Coronary artery (tissue), 2 donors: ENCODE results near the gene KHSRP.

Experiments used
- DNase-seq: peaks from one replicate; pipeline ENCODE4 v3.0.0-alpha.2; 2017; ENCODE audit warnings: low spot score
- H3K27ac ChIP-seq, 2 donors: fragments of 200-600 bp; sonication (generic); one replicate each; pipeline ENCODE4 v1.5.1; 2016 to 2019
- H3K4me3 ChIP-seq: fragments of 200-600 bp; sonication (generic); 2 replicates; pipeline ENCODE4 v1.5.1; 2016; ENCODE audit warnings: mild to moderate bottlenecking, moderate library complexity
- TF ChIP-seq, protein P1 (sequence below): fragments of 200-600 bp; sonication (generic); IDR thresholded peaks from one replicate; pipeline ENCODE4 v1.5.1; 2019; ENCODE audit warnings: antibody characterized with exemption

KHSRP gene, protein sequence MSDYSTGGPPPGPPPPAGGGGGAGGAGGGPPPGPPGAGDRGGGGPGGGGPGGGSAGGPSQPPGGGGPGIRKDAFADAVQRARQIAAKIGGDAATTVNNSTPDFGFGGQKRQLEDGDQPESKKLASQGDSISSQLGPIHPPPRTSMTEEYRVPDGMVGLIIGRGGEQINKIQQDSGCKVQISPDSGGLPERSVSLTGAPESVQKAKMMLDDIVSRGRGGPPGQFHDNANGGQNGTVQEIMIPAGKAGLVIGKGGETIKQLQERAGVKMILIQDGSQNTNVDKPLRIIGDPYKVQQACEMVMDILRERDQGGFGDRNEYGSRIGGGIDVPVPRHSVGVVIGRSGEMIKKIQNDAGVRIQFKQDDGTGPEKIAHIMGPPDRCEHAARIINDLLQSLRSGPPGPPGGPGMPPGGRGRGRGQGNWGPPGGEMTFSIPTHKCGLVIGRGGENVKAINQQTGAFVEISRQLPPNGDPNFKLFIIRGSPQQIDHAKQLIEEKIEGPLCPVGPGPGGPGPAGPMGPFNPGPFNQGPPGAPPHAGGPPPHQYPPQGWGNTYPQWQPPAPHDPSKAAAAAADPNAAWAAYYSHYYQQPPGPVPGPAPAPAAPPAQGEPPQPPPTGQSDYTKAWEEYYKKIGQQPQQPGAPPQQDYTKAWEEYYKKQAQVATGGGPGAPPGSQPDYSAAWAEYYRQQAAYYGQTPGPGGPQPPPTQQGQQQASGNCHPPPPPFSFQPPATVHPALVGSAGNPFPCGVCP

DNA sequence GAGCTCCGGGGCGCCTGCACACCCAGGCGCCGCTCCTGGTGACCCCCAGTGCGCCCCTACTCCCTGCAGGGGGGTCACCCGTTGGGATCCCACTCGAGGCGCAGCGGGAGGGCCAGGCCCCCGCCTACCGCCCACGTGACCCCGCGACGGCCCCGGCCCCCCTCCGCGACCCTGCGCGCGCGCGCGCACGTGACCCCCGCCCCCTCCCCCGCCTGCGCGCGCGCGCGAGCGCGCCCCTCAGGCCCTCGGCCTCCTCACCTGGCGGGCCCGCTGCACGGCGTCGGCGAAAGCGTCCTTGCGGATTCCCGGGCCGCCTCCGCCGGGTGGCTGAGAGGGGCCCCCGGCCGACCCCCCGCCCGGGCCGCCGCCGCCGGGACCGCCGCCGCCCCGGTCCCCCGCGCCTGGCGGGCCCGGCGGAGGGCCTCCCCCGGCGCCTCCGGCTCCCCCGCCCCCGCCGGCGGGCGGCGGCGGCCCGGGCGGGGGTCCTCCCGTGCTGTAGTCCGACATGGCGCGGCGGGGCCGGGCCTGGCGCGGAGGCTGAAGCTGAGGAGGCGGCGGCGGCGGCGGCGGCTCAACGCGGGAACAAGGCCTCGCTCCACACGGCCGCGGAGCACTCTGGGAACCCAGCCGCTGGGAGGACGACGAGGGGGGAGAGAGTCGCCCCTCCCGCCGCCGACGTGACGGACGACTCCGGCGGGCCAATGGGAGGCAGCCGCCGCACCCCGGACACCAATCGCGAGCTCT, at the start of gene KHSRP:
Gene KHSRP (minus strand): TSS at position 617 of the 744 bp plus-strand sequence. CDS start 110 bp downstream, at position 507.
- no peak for DNase-seq
- Histone ChIP-seq H3K4me3 (peak within 1 kb of the TSS; percentile 83), H3K27ac (peak within 1 kb of the TSS; percentile 53 to 88)
- TF ChIP-seq, protein P1, sequence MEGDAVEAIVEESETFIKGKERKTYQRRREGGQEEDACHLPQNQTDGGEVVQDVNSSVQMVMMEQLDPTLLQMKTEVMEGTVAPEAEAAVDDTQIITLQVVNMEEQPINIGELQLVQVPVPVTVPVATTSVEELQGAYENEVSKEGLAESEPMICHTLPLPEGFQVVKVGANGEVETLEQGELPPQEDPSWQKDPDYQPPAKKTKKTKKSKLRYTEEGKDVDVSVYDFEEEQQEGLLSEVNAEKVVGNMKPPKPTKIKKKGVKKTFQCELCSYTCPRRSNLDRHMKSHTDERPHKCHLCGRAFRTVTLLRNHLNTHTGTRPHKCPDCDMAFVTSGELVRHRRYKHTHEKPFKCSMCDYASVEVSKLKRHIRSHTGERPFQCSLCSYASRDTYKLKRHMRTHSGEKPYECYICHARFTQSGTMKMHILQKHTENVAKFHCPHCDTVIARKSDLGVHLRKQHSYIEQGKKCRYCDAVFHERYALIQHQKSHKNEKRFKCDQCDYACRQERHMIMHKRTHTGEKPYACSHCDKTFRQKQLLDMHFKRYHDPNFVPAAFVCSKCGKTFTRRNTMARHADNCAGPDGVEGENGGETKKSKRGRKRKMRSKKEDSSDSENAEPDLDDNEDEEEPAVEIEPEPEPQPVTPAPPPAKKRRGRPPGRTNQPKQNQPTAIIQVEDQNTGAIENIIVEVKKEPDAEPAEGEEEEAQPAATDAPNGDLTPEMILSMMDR, result no peak

DNA sequence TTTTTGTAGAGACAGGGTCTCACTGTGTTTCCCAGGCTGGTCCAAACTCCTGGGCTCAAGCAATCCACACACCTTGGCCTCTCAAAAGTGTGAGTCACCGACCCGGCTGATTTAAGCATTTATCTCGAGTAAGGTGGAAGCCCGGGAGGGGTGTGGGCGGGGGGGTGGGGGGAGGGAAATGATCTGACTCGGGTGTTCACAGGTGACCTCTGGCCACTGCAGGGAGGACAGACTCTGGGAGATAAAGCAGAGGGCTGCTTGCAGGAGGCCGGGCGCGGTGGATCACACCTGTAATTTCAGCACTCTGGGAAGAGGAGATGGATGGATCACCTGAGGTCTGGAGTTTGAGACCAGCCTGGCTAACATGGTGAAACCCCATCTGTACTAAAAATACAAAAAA, 49.0 kb upstream of the KHSRP start:
- DNase-seq, result no peak
- Histone ChIP-seq H3K27ac (no peak overlapping the region), H3K4me3 (no peak overlapping the region)
- TF ChIP-seq, protein P1, result no peak

DNA sequence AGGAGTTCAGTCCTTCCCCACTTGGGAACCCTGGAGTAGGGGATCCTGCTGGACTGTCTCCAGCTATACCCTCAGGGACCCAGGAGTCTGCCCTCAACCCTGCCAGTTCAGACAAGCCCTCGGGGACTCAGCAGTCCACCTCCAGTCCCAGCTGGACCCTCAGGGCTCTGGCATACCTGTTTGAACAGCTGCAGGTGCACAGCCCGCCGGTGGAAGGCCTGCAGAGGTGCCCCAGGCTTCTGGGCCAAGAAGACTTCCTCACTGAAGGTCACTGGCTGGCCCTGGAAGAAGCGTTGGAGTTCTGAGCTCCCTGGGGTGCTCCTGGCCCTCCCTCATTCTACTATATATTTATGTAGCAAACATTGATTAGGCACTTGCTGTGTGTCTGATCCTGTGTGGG, 48.1 kb upstream of the KHSRP start:
- TF ChIP-seq, protein P1, result no peak
- DNase-seq, result no peak
- H3K27ac ChIP-seq, result no peak overlapping the region
- no peak overlapping the region for H3K4me3 ChIP-seq

DNA sequence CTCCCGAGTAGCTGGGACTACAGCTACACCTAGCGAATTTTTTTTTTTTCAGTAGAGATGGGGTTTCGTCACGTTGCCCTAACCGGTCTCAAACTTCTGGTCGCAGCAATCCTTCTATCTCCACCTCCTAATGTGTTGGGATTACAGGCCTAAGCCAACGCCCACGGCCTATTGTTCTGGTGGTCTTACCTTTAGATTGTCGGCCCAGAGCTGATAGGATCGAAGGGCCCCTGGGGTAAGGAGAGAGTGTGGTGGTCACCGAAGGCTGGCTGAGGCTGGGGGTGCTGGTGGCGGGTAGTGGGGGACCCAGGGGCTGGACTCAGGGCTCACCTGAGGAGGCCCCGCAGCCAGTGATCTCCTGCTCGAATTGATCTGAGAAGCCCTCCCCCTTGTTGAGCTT, 46.5 kb upstream of the KHSRP start:
- DNase-seq, result no peak
- TF ChIP-seq, protein P1, result no peak
- no peak overlapping the region for H3K27ac ChIP-seq
- H3K4me3 ChIP-seq, result no peak overlapping the region

DNA sequence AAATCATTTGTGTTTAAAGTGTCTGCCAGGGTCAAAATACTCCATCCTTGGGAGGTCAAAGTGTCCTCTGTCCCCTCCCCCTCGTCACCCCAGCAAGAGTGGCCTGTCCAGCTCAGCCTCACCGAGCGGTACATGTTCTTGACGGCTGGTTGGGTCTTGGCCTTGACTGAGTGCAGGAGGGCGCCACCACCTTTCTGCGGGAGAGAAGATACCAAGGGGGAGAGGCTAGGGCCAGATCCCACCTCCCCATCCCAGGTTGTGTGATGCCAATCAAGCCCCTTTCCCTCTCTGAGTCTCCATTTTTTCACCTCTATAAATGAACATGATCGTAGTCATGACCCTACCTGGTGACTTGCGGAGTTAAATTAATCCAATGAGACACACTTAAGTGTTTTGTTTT, 45.6 kb upstream of the KHSRP start:
- no peak overlapping the region for H3K4me3 ChIP-seq
- DNase-seq, result no peak
- TF ChIP-seq, protein P1, result no peak

DNA sequence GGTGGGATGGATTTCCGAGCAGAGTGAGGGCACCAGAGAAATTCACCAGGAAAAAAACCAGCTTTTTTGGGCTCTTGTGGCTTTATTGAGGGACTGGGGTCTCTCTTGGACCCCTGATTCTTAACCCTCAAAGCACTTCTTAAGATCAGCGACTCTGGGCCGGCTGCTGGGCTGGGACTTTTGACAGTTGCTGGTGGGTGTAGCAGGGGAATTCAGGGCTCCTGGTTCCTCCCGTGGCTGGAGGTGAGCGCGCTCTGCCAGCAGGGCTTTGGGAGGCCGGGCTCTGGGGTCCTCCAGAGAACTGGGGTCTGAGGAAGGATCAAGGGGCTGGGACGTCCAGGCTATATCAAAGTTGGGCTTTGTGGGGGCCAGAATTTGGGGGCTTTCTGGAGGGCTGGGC, 42.8 kb upstream of the KHSRP start:
- no peak for DNase-seq
- H3K4me3 ChIP-seq, result no peak overlapping the region
- TF ChIP-seq, protein P1, result no peak
- H3K27ac ChIP-seq, result no peak overlapping the region

More for the DNA sequence above, 45.6 kb upstream of the KHSRP start:
- no peak overlapping the region for H3K27ac ChIP-seq
